Testis (tissue), 2 donors: ENCODE data around the gene LCLAT1.

ENCODE experiments used
- POLR2A ChIP-seq: fragments of 450-650 bp; IDR thresholded peaks from one replicate; pipeline ENCODE4 v1.6.1; 2017; ENCODE audit warnings: antibody characterized with exemption, mild to moderate bottlenecking, moderate library complexity
- TF ChIP-seq, protein P1 (sequence below), 3 experiments: fragments of 450-650 bp in 2 of 3; fragments of 200-600 bp in 1 of 3; sonication (generic) in 1 of 3; IDR thresholded peaks; one replicate each; pipeline ENCODE4 v1.5.1; 2016 to 2019; ENCODE audit warnings: antibody characterized with exemption in 3 of 3, mild to moderate bottlenecking in 2 of 3, moderate library complexity in 1 of 3

GRCh38 chr2:30448308-30448707, 1.3 kb downstream of the LCLAT1 start:
- TF ChIP-seq, protein P1, sequence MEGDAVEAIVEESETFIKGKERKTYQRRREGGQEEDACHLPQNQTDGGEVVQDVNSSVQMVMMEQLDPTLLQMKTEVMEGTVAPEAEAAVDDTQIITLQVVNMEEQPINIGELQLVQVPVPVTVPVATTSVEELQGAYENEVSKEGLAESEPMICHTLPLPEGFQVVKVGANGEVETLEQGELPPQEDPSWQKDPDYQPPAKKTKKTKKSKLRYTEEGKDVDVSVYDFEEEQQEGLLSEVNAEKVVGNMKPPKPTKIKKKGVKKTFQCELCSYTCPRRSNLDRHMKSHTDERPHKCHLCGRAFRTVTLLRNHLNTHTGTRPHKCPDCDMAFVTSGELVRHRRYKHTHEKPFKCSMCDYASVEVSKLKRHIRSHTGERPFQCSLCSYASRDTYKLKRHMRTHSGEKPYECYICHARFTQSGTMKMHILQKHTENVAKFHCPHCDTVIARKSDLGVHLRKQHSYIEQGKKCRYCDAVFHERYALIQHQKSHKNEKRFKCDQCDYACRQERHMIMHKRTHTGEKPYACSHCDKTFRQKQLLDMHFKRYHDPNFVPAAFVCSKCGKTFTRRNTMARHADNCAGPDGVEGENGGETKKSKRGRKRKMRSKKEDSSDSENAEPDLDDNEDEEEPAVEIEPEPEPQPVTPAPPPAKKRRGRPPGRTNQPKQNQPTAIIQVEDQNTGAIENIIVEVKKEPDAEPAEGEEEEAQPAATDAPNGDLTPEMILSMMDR (IDR thresholded peaks at IDR 0.05): no peak
- no peak for TF ChIP-seq POLR2A
